CD4-positive, alpha-beta T cell (primary cell): Measurements from ENCODE around the gene GPD2. TPM values are rescaled to one million over a fixed set of nuclear protein-coding genes. Genes with fewer than 3 reads are reported as not detected.

Experiments
- ATAC-seq: fragments of 200-7000 bp; cut with Tn5 transposase; one replicate; pipeline ENCODE4 v1.10.0; 2022; ENCODE audit warnings: mild to moderate bottlenecking; ENCODE audit not compliant: poor library complexity
- CTCF ChIA-PET: fragments of 350-600 bp; sonication (Branson Sonifier 250); formaldehyde crosslinking; loops from one replicate; lab custom pipeline; 2021; ENCODE audit warnings: antibody characterized with exemption, inconsistent platforms; lab: Charles Lee
- POLR2A ChIA-PET: fragments of 350-600 bp; sonication (Branson Sonifier 250); formaldehyde crosslinking; loops from one replicate; lab custom pipeline; 2021; ENCODE audit warnings: antibody characterized with exemption, inconsistent platforms; lab: Charles Lee
- DNase-seq, 14 experiments: peaks; one replicate each; pipeline ENCODE4 v3.0.0-alpha.2; 2013 to 2020; ENCODE audit warnings: mixed read lengths in 2 of 14
- H3K27ac ChIP-seq, 2 donors: one replicate each; pipeline versions ENCODE4 v1.5.1 to v1.7.0; 2013; ENCODE audit warnings: low read length in 2 of 2, low read depth in 1 of 2, mild to moderate bottlenecking in 1 of 2
- H3K27me3 ChIP-seq, 2 experiments: 1 replicate in 1 of 2; 2 replicates in 1 of 2; pipeline versions ENCODE4 v1.6.1 to v1.7.0; 2013; ENCODE audit warnings: low read length in 2 of 2, control low read depth in 1 of 2, mild to moderate bottlenecking in 1 of 2, moderate library complexity in 1 of 2; ENCODE audit not compliant: insufficient read depth in 2 of 2, control insufficient read depth in 1 of 2
- H3K36me3 ChIP-seq: one replicate; pipeline ENCODE4 v1.6.1; 2013; ENCODE audit warnings: low read length, control low read depth; ENCODE audit not compliant: insufficient read depth
- H3K4me1 ChIP-seq: one replicate; pipeline ENCODE4 v1.6.1; 2013; ENCODE audit warnings: low read length, control low read depth; ENCODE audit not compliant: insufficient read depth
- H3K4me3 ChIP-seq: one replicate; pipeline ENCODE4 v1.5.1; 2013; ENCODE audit warnings: mild to moderate bottlenecking, low read length, moderate library complexity
- H3K9me3 ChIP-seq, 2 experiments: 1 replicate in 1 of 2; 2 replicates in 1 of 2; pipeline versions ENCODE4 v1.6.1 to v1.7.0; 2013; ENCODE audit warnings: low read length in 2 of 2, mild to moderate bottlenecking in 2 of 2, control low read depth in 1 of 2, moderate library complexity in 1 of 2; ENCODE audit not compliant: control insufficient read depth in 1 of 2, insufficient read depth in 1 of 2
- H3K27ac Mint-ChIP-seq: one replicate; pipeline ENCODE4 v1.8.0; 2020; ENCODE audit warnings: mixed read lengths
- H3K27me3 Mint-ChIP-seq: one replicate; pipeline ENCODE4 v1.8.0; 2021; ENCODE audit warnings: mixed read lengths
- H3K36me3 Mint-ChIP-seq: one replicate; pipeline ENCODE4 v1.8.0; 2021; ENCODE audit warnings: low read depth, mixed read lengths
- H3K4me1 Mint-ChIP-seq: one replicate; pipeline ENCODE4 v1.8.0; 2021; ENCODE audit warnings: low read depth, mixed read lengths
- H3K4me3 Mint-ChIP-seq: one replicate; pipeline ENCODE4 v1.8.0; 2020; ENCODE audit warnings: mild to moderate bottlenecking, mixed read lengths
- H3K9me3 Mint-ChIP-seq: one replicate; pipeline ENCODE4 v1.8.0; 2020; ENCODE audit warnings: mixed read lengths
- CTCF ChIP-seq: fragments of 200-600 bp; IDR thresholded peaks from one replicate; pipeline ENCODE4 v1.8.0; 2022; ENCODE audit warnings: antibody characterized with exemption, mild to moderate bottlenecking
- intact Hi-C, 2 experiments: fragments of 100-400 bp; cut with DNase I in 1 of 2; cut with micrococcal nuclease in 1 of 2; formaldehyde crosslinking; loops; one replicate each; pipeline versions ENCODE4 v1.15.1 to v1.9.0; 2023 to 2025; cut with DNase I, micrococcal nuclease
- total RNA-seq, 174 experiments: library from RNA in 2 of 174; stranded (reverse) in 2 of 174; gene quantifications; one replicate each; pipeline ENCODE4 v1.2.3 and lab custom pipeline; 2021 to 2026

Gene GPD2
- total RNA-seq, 2 experiments from 2014 or later: 6.2 to 6.7 TPM

GRCh38 chr2:156517419-156517818, 81.2 kb downstream of the GPD2 start:
- ATAC-seq (no peak), DNase-seq (no peak)
- TF ChIP-seq CTCF: no peak
- Mint-ChIP-seq H3K27ac (no peak overlapping the region), H3K4me1 (no peaks in the 10 kb centered on the region), H3K4me3 (no peak overlapping the region), H3K27me3 (no peaks in the 10 kb centered on the region), H3K36me3 (peaks cover 65% of the 10 kb centered on the region), H3K9me3 (no peaks in the 10 kb centered on the region)
- H3K27ac ChIP-seq: no peak overlapping the region
- no peaks in the 10 kb centered on the region for H3K27me3 ChIP-seq
- CTCF ChIA-PET: interaction anchor here (1.3 kb wide), 1 partner anchor 28 kb away, joined by 4 read pairs; no protein-coding TSS in a partner anchor
- POLR2A ChIA-PET: no interaction called here
- intact Hi-C loops: no loop called here
- H3K4me1 ChIP-seq: no peaks in the 10 kb centered on the region
- H3K4me3 ChIP-seq: no peak overlapping the region
- peaks cover 5% of the 10 kb centered on the region for H3K36me3 ChIP-seq
- peaks cover 0 to 6% of the 10 kb centered on the region in 2 experiments for H3K9me3 ChIP-seq

GRCh38 chr2:156518138-156518537, 82.0 kb downstream of the GPD2 start:
- Mint-ChIP-seq H3K4me1 (no peaks in the 10 kb centered on the region), H3K36me3 (peaks cover 62% of the 10 kb centered on the region), H3K9me3 (no peaks in the 10 kb centered on the region), H3K27me3 (no peaks in the 10 kb centered on the region), H3K27ac (no peak overlapping the region), H3K4me3 (no peak overlapping the region)
- H3K27ac ChIP-seq: no peak overlapping the region
- H3K4me1 ChIP-seq: no peaks in the 10 kb centered on the region
- H3K27me3 ChIP-seq: no peaks in the 10 kb centered on the region
- no peak for DNase-seq
- ChIA-PET CTCF (interaction anchor here (1.3 kb wide), 1 partner anchor 27 kb away, joined by 4 read pairs; no protein-coding TSS in a partner anchor), POLR2A (no interaction called here)
- intact Hi-C loops: no loop called here
- no peak for ATAC-seq
- TF ChIP-seq CTCF: no peak
- peaks cover 0 to 6% of the 10 kb centered on the region in 2 experiments for H3K9me3 ChIP-seq
- no peak overlapping the region for H3K4me3 ChIP-seq
- peaks cover 5% of the 10 kb centered on the region for H3K36me3 ChIP-seq

- Mint-ChIP-seq H3K27ac (no peak overlapping the region), H3K4me3 (no peak overlapping the region), H3K9me3 (no peaks in the 10 kb centered on the region), H3K27me3 (no peaks in the 10 kb centered on the region), H3K4me1 (no peaks in the 10 kb centered on the region), H3K36me3 (peaks cover 38% of the 10 kb centered on the region)
- intact Hi-C loops: no loop called here
- POLR2A ChIA-PET: no interaction called here
- ATAC-seq (no peak), DNase-seq (no peak)
- Histone ChIP-seq H3K27me3 (no peaks in the 10 kb centered on the region), H3K4me1 (no peaks in the 10 kb centered on the region), H3K27ac (no peak overlapping the region), H3K9me3 (peaks cover 0 to 6% of the 10 kb centered on the region in 2 experiments), H3K36me3 (no peaks in the 10 kb centered on the region), H3K4me3 (no peak overlapping the region)
- TF ChIP-seq CTCF: no peak
- CTCF ChIA-PET: no interaction called here
These were observed 86.8 kb downstream of the GPD2 start for GRCh38 chr2:156522864-156523440.
